Measurements from ENCODE around the gene CCDC85C. TPM values are rescaled to one million over a fixed set of nuclear protein-coding genes. Genes with fewer than 3 reads are reported as not detected.

CCDC85C gene
- total and polyA plus RNA-seq, 10 of the 15 experiments (the other 5 are each of a cell fraction or from before 2014, with no cell fraction given): 0.03 to 3.6 (median 1.1) TPM

- no peak for TF ChIP-seq CUX1 (IDR thresholded peaks at IDR 0.05; ENCODE audit: insufficient replicate concordance, low read depth, low read length)
- TF ChIP-seq USF2 (IDR thresholded peaks at IDR 0.05; ENCODE audit: borderline replicate concordance, low read depth, low read length): no peak
- TF ChIP-seq YBX1 (IDR thresholded peaks at IDR 0.05): no peak
- no peak for TF ChIP-seq NKRF (conservative IDR thresholded peaks at IDR 0.05)
- TF ChIP-seq CHD1 (IDR thresholded peaks at IDR 0.05; ENCODE audit: low read depth, low read length): no peak
- TF ChIP-seq MLLT1 (IDR thresholded peaks at IDR 0.05): no peak
- TF ChIP-seq CHD2 (IDR thresholded peaks at IDR 0.05; ENCODE audit: borderline replicate concordance, low read depth, low read length): no peak
- TF ChIP-seq PML (IDR thresholded peaks at IDR 0.05; ENCODE audit: low read length): no peak
- TF ChIP-seq USF1 (IDR thresholded peaks at IDR 0.05; ENCODE audit: borderline replicate concordance, extremely low read length, insufficient read depth, low read depth, low read length): no peak
- no peak for TF ChIP-seq PAX5 (IDR thresholded peaks at IDR 0.05; ENCODE audit: borderline replicate concordance, low read depth, low read length)
These were observed 60.0 kb downstream of the CCDC85C start (continued) for GRCh38 chr14:99543985-99544384.

All from GM12878 (cell line).